ENCODE data around the gene HOXC12.

HOXC12 gene

DNA sequence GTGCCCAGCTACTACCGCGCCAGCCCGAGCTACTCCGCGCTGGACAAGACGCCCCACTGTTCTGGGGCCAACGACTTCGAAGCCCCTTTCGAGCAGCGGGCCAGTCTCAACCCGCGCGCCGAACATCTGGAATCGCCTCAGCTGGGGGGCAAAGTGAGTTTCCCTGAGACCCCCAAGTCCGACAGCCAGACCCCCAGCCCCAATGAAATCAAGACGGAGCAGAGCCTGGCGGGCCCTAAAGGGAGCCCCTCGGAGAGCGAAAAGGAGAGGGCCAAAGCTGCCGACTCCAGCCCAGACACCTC is 30.9 kb downstream of the HOXC12 start:
- no peak for DNase-seq

DNA sequence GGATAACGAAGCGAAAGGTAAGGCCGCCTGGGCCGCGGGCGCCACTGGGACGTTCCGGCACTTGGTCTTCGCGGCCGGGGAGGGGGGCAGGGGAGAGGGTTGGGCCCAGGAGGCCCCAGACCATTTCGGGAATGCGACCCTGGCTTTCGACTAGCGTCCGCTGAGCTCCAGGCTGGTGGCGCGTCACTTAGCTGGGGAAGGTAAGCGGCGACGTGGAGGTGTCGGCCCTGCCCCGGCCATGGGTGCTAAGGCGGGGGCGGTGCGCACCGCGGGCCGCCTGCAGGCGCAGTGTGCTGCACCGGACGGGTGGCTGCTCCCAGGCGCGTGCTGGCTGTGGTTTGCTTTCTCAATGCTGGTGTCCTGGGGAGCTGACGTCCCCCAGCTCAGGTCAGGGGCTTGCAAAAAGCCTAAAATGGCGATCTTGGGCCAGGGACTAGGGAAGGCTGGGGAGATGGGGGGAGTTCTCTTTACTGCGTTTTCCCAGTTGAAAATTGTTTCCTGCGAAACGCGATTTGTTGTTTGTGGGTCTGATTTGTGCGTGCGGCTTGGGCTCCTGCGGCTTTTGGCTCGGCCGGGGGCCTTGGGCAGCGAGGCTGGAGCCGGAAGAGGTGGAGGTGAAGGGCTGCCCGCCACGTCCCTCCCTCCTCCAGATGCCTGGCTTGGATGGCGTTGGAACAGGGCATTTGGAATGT is 31.4 kb downstream of the HOXC12 start:
- DNase-seq, result no peak

DNA sequence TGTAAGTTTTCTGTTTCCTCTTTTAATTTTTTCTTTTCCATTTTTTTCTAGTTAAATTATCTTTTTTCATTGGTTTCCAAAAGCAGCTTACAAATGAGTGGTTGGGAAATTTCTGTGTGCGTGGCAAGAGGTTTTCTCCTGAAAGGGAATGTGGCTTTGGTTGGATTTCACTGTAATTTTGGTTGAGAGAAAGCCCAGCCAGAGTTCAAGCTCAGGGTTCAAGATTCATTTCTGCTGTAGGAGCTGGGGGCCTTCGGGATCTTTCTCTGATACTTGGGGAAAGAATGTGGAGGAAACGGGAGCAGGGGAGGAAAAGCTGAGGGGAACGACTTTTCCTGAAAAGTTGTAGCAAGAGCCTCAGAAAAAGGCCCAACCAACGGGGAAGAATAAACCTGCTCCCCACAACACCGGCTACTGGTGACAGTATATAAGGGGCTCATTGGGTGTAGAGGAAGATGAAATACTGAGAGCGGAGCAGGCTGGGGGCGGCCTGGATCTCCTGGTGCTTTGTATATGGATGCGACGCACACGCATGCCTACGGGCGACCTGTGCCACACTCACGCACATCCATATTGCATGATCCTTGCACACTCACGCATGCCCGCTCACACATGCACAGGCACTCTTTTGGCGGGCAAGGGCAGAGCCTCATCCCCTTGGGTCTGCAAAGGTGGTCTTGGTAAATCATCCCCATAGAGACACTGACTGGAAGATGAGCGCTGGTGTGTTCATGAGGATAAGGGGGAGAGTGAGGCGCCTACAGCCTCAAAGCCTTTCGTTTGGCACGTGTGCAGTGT is 32.2 kb downstream of the HOXC12 start:
- no peak for DNase-seq

DNA sequence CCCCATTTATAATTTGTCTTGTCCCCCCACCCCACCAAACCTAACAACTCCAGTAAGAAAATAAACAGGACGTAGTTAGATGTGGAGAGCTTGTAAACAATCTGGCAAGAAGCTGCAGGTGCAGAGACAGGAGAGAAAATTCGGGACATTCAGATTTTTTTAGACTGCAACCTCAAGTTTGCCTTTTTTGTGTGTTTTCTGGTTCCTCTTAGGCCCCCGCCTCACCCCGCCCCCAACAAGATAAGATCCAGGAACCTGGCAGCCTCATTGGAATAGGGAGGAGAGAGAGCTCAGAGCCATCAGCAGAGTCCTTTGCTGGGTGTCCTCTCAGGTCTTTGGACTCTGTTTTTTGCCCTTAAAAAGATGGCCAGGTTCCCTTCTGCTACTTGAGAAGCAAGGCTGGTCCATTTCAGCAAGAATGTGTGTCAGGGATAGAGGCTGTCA is 33.1 kb downstream of the HOXC12 start:
- DNase-seq, result no peak

DNA sequence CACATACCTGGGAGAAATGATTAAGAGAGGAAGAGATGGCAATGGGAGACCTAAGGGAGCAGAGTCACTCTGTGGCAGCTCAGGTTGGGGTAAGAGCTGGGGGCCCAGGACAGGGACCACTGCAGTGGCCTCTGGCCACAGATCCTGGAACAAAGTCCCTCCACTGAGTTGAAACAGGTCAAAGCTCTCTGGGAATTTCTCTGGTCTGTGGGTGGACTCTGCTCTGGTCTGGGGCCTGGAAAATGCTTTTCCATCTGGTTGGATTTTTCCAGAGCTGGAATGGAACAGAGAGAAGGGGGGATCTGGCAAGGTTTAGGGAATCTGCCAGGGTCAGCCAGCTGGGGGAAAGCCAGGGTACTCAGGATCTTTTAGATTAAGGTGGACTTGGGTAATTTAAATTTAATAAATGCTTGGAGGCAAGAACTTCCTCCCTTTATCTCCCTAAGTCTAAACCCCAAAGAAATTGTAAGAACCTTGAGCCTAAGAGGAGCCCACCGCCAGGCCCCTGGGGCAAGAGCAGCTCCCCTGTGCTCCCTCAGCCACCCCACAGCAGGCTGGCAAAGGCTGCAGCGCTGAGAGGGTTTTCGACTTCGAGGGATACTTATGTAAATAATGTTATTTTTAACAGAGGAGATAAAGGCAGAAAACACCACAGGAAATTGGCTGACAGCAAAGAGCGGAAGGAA is 34.0 kb downstream of the HOXC12 start:
- no peak for DNase-seq

DNA sequence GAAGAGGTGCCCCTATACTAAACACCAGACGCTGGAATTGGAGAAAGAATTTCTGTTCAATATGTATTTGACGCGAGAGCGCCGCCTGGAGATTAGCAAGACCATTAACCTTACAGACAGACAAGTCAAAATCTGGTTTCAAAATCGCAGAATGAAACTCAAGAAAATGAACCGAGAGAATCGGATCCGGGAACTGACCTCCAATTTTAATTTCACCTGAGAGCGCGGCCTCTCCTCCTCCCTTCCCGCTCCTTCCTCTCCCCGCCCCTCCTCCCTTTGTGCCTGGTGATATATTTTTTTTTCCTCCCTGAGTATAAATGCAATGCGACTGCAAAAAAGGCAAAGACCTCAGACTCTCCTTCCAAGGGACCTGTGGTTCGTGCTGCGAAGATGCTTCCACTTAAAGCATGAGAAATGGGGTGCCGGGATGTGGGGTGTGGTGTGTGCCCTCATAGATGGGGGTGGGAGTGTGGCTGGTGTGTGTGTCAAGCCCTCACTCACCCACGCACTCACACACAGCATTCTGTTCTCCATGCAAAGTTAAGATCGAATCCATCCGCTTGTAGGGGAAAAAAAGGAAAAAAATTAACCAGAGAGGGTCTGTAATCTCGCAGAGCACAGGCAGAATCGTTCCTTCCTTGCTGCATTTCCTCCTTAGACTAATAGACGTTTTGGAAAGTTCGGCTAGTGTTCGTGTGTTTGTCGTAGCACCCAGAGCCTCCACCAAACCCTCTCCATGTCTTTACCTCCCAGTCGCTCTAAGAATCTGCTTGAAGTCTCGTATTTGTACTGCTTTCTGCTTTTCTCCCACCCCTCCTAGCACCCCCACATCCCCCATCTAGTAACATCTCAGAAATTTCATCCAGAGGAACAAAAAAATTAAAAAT is 34.8 kb downstream of the HOXC12 start:
- DNase-seq, result no peak

DNA sequence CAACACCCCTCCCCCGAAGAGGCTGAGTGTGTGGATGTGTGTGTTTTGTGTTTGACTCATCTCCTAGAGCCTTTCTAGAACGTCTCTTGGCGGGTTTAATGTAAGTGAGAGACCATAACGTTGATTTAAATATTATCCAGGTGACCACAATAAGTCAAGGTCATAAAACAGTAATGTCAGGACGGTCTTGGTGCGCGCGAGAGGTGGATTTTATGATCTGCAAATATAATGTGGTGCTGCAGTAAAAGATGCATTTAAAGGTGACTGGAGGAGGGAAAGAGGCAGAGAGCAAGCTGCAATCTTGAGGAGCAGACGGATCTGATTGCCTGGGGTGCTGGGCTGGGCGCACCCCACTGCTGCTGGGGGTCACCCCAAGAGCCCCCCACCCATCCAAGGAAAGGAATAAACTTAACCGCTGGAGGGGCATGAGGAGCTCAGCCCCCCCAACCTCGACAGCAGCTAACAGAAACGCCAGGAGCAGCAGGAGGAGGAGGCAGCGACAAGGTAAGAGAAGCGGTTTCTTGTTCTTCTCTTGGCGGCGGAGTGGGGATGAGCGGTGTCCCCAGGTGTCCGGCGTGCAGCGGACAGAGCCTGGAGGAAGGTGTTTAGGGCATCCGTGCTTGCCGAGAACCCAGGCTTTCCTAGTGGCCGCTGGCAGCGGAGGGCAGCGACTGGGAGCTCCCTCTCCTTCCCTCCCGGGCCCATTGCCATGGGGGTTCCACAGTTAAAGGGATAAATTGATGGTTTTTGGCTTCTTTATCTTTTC is 35.8 kb downstream of the HOXC12 start:
- no peak for DNase-seq

DNA sequence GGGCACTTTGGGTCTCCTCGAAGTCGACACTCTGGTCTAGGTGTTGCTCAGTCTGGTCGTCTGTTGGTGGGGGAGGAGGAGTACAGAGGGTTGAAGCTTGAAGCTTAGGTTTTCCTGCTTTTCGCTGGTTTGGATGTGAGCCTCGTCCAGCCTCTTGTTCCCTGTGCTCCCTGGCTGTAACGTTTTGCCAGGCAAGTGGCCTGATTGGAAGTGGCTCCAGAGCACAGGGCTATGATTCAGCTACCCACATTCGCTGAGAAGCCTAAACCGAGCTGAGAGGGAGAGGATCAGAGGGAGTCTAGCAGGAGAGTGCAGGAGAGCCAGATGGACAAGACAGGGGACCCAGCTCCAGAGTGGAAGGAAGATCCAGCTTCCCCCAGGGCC is 36.4 kb downstream of the HOXC12 start:
- DNase-seq, result no peak

DNA sequence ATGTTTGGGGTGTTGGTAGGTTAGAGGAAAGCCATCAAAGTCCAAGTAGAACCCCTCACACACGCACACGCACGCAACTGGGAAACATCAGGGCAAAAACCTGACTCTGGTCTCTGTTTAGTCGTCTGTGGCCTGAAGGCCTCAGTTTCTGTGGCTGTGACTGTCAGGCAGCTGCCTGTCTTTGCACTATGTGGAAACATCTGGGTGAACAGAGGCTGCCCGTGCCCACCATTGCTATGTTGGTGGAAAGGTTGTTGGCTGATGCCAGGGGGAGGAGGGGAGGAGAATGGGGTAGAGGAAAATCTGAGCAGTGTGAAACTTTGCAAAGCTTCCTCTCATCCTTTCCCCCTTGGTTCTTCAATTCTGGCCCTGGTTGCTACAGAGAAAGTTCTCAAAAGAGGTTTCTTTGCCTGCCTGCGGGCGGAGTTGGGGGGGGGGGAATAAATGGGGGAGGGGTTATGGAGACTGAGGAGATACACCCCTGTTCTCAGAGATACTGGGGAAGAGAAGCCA is 37.7 kb downstream of the HOXC12 start:
- no peak for DNase-seq

DNA sequence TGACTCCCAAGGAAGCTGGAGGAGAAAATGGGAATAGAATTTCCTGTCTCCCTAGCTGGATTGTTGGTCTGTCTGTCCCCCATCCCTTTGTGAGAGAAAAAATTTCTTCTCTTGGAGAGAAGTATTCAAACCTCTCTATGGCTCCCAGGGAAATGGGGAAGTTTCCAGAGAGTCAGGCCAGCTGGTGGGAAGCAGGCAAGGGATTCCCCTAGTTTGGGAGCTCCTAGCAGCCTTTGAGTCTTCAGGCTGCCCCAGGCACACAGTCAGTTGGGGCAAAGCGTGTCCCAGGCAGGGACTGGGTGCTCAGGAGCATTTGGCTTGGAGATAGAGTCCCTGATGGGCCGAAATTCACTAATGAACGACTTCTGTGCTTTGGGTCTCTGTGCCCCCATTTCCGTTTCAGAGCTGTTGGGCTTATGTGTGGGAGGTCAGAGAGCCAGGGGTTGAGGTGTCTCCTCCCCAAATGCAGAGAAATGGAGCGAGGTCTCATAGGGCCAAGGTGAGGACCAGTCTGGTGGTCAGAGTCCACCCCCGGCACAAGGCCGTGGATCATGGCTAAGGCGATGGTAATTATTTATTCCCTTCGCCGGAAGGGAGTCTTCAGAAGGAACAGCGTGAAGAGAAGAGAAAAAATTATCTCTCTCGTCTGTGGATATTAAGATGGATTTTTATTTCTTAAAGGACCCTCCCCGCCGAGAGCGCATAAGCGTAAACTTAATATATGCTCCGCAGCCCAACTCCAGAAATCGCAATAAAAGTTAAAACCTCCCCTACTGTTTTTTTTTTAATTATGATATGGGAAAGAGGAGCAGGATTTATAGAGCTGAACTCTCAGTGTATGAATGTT is 38.7 kb downstream of the HOXC12 start:
- no peak for DNase-seq

DNA sequence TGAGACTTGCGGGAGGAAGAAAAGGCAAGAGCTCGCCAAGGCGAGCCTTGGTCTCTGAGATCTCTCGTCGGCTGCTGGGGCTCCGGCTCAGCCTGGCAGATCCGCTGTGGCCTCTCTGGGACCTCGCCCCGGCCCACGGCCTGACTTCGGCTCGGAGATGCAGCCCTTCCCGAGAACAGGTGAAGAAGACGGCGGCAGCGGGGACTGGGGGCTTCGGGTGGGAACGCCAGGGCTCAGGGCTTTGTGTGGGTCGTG is 39.2 kb downstream of the HOXC12 start:
- DNase-seq, result no peak

DNA sequence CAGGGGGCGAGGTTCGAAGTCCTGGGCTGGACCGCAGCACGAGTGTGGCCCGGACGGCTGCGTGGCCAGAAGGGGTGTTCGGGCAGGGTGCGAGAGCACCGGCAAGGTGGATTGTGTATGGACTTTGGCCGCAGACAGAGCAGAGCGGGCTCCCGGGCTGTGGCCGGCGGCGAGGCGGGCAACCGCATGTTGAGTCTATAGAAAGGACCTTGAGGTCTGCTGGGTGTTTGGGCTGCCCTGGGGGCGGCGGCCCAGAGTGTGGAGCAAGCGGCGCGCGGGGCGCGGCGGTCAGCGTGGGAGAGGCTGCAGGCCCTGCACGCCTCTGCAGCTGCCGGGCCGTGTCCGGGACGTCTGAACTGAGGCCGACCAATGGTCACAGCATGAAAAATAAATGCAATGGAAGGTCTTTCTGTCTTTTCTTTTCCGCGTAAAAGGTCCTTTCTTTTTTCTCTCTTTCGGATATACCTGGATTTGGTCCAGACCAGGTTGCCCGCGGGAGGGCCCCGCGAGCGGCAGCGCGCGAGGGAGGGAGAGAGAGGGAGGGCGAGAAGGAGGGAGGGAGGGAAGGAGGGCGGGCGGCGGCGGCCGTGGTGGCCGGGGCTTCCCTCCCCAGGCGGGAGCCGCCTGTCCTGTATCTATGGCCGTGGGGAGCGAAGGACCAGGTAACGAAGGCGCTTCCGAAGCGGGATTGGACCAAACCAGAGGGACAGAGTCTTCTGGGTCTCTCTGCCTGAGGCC is 39.7 kb downstream of the HOXC12 start:
- DNase-seq, result no peak

DNA sequence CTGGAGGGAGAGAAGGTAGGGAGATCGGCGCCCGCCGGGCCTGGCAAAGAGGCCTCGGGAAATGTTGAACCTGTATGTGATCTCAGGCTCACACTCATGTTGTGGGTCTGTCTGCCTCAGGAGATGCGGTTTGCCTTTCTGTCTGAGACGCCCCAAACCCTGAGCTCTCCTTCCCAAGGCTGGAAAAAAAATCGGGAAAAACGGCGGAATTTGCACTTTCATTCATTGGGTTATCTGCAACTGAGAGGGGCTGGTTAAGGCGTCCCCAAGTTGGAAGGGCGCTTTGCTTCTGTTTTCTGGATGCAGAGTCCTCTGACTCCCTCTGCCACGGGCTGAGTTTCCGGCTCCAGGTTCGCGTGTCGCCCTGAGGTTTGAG is 40.3 kb downstream of the HOXC12 start:
- peak; percentile 52 for DNase-seq

DNA sequence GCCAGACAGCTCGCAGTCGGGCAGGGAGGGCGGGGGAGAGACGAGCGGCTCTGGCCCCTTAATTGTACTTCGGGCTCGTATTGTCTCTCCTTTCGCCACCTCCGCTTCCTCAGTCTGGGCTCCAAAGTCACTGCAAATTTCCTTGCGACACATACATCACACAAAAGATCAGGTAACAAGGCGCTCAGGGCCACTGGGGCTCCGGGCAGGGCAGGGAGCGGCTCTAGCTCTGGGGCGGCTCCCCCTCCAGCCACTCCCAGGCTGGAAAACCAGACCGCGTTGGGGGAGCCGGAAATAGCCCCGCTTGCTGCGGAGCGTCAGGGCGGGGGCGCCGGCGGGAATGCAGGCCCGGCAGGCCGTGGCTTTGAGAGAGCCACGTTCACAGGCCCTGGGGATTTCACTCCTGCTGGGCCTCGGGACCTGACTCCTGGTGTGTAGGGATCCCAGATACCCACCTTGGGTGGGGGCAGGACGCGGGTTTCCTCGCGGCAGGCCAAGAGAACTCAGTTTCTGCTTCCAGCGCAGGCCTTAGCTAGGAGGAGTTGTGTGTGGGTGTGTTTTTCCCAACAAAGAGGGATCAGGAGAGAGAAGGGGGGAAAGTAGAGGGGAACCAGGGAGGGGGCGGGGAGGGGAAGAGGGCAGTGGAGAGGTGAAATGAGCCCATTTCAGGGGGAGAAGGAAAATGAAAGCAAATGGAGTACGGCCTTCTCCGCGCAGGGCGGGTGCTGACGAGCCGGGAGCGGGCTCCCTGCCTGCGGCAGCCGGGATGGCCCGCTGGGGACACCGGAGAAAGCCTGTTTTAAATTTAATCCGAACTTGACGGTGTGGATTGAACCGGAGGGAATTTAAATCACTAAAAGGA is 40.9 kb downstream of the HOXC12 start:
- no peak for DNase-seq

DNA sequence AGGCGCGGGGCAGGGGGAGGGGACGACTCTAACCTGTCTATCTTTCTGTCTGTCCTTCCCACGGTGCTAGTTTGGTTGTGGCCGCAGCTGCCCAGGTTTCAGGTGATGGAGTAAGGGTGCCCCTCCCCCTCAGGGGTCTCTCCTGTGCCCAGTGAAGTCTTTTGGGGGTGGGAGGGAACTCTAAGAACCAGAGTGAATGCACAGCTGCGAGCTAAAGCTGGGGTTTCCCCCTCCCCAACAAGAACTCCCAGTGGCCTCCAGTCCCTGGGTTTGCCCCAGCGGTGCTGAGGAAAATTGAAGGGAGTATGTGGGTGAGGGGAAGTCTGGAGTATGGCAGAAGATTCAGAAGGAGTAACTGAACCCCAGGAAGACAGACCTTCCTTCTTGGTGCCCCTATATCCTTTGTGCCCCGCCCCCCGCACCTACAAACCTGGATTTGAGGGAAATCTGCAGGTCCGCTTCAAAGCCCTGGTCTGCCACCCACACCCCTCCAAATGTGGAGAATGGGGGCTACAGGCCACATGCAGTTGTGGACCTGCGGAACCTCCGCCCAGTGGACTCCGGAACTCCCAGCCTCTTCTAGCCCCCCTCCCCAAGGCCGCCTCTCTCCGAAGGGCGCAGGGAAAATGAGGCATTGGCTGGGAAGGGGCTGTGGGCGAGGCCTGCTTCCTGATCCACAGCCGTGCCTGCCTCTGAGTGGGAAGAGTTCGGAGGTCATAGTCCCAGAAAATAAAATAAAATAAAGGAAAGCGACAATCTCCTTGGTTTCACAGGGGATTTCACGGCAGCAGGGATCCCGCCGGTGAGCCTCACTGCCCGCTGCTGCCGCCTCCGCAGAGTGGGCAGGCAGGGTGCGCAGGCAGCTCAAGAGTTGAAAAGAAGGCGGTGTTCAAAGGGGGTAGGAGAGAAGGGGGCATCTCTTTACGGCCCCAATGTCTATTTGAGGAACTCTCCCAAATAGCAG is 41.8 kb downstream of the HOXC12 start:
- no peak for DNase-seq

DNA sequence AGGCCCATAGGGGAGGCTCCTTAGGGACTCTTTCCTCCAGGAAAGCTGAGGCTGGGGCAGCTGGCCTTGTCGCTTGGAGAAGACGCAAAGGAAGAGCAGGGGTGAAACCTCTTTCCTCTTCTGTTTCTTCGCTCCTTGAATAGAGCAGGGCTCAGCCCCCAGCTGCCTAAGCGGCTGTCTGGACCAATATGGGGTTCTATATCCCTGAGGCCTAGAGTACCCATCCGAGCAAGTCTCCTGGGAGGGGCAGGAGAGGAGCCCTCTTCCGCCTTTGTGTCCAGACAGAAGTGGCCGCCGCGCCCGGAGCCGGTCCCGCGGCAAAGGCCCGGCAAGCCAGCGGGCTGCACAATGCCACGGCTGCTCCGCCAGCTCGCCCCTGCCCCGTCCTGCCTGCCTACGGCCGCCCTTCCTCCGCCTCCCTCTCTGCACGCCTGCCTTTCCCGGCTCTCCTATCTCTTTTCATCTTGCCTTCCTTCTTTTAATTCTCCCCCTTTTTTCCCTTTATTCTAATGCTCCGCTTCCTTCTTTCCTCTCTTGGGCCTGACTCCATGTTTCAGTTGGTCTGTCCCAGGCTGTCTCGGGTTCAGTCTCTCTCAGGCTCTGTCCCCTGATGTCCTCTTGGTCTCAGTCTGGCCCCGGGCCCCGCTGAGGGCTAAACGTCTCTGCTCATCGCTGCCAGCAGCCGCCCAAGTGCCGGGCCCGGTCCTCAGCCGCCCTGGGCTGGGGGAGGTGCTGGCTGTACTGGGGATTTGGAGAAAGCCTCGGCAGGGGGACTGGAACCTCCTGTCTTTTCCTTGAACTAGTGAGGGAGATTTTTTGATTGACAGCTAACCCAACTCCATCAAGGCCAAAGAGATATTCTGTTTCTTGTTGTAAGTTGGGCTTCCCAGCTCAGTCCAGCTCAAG is 42.8 kb downstream of the HOXC12 start:
- no peak for DNase-seq

DNA sequence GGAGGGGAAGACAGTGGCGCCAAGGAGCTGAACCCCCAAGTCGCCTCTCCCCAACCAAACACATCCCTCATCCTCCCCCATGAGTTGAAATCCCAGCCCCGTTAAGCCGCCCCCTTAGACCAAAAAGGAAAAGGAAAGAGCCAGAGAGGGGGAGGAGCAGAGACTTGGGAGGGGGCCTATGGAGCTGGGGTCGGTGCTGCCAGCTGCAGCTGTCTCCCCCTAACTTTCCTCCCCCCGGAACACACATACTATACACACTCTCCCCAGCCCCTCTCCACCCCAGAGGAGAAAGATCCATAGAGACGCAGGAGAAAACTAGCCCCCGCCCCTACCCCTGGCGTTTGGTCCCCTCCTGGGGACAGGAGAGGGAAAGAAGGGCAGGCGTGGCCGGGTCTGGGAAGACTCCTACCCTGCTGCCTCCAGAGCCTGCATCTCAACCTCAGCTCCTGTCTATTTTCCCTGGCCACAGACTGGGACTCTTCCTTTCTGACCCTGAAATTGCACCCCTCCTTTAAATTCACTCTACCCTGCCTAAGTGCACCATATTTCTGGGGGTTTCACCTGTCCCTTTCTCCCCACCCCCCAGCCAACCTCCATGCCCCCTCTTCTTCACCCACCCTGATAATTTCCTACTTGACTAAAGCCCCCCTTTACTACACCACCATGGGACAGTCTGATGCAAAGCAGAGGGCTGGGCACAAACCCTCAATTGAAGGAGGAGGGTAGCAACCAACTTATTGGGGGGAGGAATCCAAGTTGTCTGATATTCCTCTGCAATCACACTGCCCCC is 43.6 kb downstream of the HOXC12 start:
- DNase-seq, result no peak
